ENCODE data around the gene FHAD1. TPM values are rescaled to one million over a fixed set of nuclear protein-coding genes. Genes with fewer than 3 reads are reported as not detected.

The FHAD1 gene
- total and polyA plus RNA-seq, 2 of the 13 experiments (the other 11 are each of a cell fraction or from before 2014, with no cell fraction given) = not detected

DNA sequence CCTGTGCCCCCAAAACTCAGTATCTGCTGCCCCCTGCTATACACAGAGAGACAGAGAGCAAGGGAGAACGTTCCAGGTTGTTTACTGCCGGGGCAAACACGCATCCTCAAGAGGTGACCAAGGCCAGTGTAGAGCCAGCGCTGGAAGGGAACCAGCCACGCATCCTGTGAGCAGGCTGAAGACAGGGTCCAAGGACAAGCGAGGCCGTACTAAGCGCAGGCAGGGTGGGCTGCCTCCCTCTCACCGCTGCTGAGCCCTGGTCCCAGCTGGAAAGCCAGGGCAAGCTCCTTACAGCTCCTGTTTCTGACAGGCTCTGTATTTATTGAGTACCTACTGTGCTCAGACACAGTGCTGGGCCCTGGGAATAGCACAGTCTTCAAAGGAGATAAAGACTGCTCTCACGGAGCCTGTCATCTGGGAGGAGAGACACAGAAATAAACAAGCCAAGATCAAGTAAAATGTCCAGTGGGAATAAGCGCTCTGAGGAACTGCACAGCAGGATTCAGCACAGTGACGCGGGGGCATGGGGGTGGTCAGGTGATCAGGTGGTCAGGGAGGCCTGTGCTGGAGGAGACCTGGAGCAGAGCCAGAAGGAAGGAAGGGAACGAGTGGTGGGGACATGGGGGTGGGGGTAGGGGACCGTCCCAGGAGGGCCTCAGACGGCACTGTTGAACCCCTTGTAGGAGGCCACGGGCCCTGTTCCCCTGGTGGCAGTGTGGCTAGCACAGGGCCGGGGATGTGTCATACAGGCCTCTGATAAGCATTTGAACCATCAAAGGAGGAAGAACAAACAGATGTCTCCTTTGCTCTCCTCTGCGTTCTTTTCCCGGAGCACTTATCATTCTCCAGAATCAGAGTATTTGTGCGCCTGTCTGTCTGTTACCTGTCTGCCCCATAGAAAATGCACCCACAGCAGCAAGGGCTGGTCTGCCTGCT is 124.9 kb downstream of the FHAD1 start (continued):
- TF ChIP-seq, protein P1, sequence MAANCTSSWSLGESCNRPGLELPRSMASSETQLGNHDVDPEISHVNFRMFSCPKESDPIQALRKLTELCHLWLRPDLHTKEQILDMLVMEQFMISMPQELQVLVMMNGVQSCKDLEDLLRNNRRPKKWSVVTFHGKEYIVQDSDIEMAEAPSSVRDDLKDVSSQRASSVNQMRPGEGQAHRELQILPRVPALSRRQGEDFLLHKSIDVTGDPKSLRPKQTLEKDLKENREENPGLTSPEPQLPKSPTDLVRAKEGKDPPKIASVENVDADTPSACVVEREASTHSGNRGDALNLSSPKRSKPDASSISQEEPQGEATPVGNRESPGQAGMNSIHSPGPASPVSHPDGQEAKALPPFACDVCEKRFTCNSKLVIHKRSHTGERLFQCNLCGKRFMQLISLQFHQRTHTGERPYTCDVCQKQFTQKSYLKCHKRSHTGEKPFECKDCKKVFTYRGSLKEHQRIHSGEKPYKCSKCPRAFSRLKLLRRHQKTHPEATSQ (CRISPR knock-in tag; IDR thresholded peaks at IDR 0.05; ENCODE audit: borderline replicate concordance) = no peak
- TF ChIP-seq GTF3A (CRISPR knock-in tag; conservative IDR thresholded peaks at IDR 0.05) (no peak), ZNF747 (CRISPR knock-in tag; IDR thresholded peaks at IDR 0.05; ENCODE audit: borderline replicate concordance) (no peak), ZNF446 (CRISPR knock-in tag; IDR thresholded peaks at IDR 0.05) (no peak), ZNF337 (CRISPR knock-in tag; IDR thresholded peaks at IDR 0.05; ENCODE audit: borderline replicate concordance, low read depth) (no peak), ZNF709 (CRISPR knock-in tag; IDR thresholded peaks at IDR 0.05) (0 out of 2 replicates have a peak, but pooled peaks have one; percentile 4), ATM (IDR thresholded peaks at IDR 0.05; ENCODE audit: borderline replicate concordance) (no peak)
- TF ChIP-seq, protein P2, sequence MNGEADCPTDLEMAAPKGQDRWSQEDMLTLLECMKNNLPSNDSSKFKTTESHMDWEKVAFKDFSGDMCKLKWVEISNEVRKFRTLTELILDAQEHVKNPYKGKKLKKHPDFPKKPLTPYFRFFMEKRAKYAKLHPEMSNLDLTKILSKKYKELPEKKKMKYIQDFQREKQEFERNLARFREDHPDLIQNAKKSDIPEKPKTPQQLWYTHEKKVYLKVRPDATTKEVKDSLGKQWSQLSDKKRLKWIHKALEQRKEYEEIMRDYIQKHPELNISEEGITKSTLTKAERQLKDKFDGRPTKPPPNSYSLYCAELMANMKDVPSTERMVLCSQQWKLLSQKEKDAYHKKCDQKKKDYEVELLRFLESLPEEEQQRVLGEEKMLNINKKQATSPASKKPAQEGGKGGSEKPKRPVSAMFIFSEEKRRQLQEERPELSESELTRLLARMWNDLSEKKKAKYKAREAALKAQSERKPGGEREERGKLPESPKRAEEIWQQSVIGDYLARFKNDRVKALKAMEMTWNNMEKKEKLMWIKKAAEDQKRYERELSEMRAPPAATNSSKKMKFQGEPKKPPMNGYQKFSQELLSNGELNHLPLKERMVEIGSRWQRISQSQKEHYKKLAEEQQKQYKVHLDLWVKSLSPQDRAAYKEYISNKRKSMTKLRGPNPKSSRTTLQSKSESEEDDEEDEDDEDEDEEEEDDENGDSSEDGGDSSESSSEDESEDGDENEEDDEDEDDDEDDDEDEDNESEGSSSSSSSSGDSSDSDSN (CRISPR knock-in tag; IDR thresholded peaks at IDR 0.05) = peak; percentile 60; the same call in 1 of the 2 replicates
- TF ChIP-seq, protein P3, sequence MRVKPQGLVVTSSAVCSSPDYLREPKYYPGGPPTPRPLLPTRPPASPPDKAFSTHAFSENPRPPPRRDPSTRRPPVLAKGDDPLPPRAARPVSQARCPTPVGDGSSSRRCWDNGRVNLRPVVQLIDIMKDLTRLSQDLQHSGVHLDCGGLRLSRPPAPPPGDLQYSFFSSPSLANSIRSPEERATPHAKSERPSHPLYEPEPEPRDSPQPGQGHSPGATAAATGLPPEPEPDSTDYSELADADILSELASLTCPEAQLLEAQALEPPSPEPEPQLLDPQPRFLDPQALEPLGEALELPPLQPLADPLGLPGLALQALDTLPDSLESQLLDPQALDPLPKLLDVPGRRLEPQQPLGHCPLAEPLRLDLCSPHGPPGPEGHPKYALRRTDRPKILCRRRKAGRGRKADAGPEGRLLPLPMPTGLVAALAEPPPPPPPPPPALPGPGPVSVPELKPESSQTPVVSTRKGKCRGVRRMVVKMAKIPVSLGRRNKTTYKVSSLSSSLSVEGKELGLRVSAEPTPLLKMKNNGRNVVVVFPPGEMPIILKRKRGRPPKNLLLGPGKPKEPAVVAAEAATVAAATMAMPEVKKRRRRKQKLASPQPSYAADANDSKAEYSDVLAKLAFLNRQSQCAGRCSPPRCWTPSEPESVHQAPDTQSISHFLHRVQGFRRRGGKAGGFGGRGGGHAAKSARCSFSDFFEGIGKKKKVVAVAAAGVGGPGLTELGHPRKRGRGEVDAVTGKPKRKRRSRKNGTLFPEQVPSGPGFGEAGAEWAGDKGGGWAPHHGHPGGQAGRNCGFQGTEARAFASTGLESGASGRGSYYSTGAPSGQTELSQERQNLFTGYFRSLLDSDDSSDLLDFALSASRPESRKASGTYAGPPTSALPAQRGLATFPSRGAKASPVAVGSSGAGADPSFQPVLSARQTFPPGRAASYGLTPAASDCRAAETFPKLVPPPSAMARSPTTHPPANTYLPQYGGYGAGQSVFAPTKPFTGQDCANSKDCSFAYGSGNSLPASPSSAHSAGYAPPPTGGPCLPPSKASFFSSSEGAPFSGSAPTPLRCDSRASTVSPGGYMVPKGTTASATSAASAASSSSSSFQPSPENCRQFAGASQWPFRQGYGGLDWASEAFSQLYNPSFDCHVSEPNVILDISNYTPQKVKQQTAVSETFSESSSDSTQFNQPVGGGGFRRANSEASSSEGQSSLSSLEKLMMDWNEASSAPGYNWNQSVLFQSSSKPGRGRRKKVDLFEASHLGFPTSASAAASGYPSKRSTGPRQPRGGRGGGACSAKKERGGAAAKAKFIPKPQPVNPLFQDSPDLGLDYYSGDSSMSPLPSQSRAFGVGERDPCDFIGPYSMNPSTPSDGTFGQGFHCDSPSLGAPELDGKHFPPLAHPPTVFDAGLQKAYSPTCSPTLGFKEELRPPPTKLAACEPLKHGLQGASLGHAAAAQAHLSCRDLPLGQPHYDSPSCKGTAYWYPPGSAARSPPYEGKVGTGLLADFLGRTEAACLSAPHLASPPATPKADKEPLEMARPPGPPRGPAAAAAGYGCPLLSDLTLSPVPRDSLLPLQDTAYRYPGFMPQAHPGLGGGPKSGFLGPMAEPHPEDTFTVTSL (CRISPR knock-in tag; IDR thresholded peaks at IDR 0.05; ENCODE audit: borderline replicate concordance) = 0 out of 2 replicates have a peak, but pooled peaks have one; percentile 32
- TF ChIP-seq, protein P4, sequence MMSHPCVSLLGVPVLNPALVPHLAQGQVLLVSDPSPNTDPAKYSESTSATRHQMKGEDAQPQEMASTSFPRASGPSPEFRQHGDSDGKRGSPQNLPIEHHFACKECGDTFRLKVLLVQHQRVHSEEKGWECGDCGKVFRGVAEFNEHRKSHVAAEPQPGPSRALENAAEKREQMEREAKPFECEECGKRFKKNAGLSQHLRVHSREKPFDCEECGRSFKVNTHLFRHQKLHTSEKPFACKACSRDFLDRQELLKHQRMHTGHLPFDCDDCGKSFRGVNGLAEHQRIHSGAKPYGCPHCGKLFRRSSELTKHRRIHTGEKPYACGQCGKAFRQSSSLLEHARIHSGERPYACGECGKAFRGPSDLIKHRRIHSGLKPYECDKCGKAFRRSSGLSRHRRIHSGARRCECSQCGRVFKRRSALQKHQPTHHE (CRISPR knock-in tag; IDR thresholded peaks at IDR 0.05; ENCODE audit: borderline replicate concordance) = no peak
- TF ChIP-seq, protein P5, sequence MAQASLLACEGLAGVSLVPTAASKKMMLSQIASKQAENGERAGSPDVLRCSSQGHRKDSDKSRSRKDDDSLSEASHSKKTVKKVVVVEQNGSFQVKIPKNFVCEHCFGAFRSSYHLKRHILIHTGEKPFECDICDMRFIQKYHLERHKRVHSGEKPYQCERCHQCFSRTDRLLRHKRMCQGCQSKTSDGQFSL (CRISPR knock-in tag; IDR thresholded peaks at IDR 0.05) = no peak
- TF ChIP-seq, protein P6, sequence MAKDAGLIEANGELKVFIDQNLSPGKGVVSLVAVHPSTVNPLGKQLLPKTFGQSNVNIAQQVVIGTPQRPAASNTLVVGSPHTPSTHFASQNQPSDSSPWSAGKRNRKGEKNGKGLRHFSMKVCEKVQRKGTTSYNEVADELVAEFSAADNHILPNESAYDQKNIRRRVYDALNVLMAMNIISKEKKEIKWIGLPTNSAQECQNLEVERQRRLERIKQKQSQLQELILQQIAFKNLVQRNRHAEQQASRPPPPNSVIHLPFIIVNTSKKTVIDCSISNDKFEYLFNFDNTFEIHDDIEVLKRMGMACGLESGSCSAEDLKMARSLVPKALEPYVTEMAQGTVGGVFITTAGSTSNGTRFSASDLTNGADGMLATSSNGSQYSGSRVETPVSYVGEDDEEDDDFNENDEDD (CRISPR knock-in tag; IDR thresholded peaks at IDR 0.05; ENCODE audit: borderline replicate concordance) = no peak

Data from HepG2 (cell line).